ENCODE data around the gene EFCAB7. TPM values are rescaled to one million over a fixed set of nuclear protein-coding genes. Genes with fewer than 3 reads are reported as not detected.

Gene EFCAB7
- total RNA-seq, 1 donor from 2014 or later = 3.8 TPM

- Mint-ChIP-seq H3K27me3 (ENCODE audit: low read depth) (no peaks in the 10 kb centered on the region), H3K4me3 (ENCODE audit: unreplicated experiment) (no peak overlapping the region), H3K9me3 (ENCODE audit: low read depth) (no peaks in the 10 kb centered on the region), H3K36me3 (ENCODE audit: low read depth) (no peaks in the 10 kb centered on the region), H3K27ac (ENCODE audit: unreplicated experiment) (peak overlapping the region; percentile 62), H3K4me1 (ENCODE audit: low read depth) (peaks cover 70% of the 10 kb centered on the region)
- DNase-seq (ENCODE audit: low spot score) = no peak
- TF ChIP-seq CTCF (IDR thresholded peaks at IDR 0.05) = no peak
Measured at GRCh38 chr1:63618011-63618410, 94.7 kb downstream of the EFCAB7 start.

DNA sequence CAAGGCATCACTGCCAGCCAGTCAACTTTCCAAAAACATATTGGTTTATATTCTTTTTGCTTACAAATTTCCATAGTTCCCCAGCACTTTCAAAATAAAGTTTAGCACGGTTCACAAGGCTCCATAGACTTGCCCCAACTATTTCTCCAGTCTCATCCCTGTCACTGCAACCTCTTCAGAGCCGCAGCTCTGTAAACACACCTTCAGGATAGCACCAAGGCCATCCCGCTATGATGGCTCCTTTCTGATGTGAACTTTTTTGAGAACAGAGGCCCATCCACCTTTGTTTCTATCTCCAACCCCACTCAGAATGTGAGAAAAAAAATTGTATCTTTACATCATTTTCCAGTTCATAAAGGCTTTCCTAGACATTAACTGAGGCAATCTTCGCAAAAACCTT, 96.2 kb downstream of the EFCAB7 start:
- Mint-ChIP-seq H3K4me3 (ENCODE audit: unreplicated experiment) (no peak overlapping the region), H3K4me1 (ENCODE audit: low read depth) (peaks cover 81% of the 10 kb centered on the region), H3K36me3 (ENCODE audit: low read depth) (no peaks in the 10 kb centered on the region), H3K9me3 (ENCODE audit: low read depth) (no peaks in the 10 kb centered on the region), H3K27ac (ENCODE audit: unreplicated experiment) (no peak overlapping the region), H3K27me3 (ENCODE audit: low read depth) (no peaks in the 10 kb centered on the region)
- DNase-seq (ENCODE audit: low spot score) = no peak
- TF ChIP-seq CTCF (IDR thresholded peaks at IDR 0.05) = no peak

GRCh38 chr1:63620671-63621070, 97.3 kb downstream of the EFCAB7 start:
- no peak for DNase-seq (ENCODE audit: low spot score)
- Mint-ChIP-seq H3K4me3 (ENCODE audit: unreplicated experiment) (no peak overlapping the region), H3K4me1 (ENCODE audit: low read depth) (peaks cover 92% of the 10 kb centered on the region), H3K27me3 (ENCODE audit: low read depth) (no peaks in the 10 kb centered on the region), H3K27ac (ENCODE audit: unreplicated experiment) (no peak overlapping the region), H3K9me3 (ENCODE audit: low read depth) (no peaks in the 10 kb centered on the region), H3K36me3 (ENCODE audit: low read depth) (no peaks in the 10 kb centered on the region)
- no peak for TF ChIP-seq CTCF (IDR thresholded peaks at IDR 0.05)

GRCh38 chr1:63621075-63621474, 97.8 kb downstream of the EFCAB7 start:
- Mint-ChIP-seq H3K4me1 (ENCODE audit: low read depth) (peaks cover 92% of the 10 kb centered on the region), H3K27ac (ENCODE audit: unreplicated experiment) (peak overlapping the region; percentile 72)

GRCh38 chr1:63621698-63622097, 98.4 kb downstream of the EFCAB7 start:
- TF ChIP-seq CTCF (IDR thresholded peaks at IDR 0.05) = no peak
- Mint-ChIP-seq H3K36me3 (ENCODE audit: low read depth) (no peaks in the 10 kb centered on the region), H3K4me3 (ENCODE audit: unreplicated experiment) (no peak overlapping the region), H3K27me3 (ENCODE audit: low read depth) (no peaks in the 10 kb centered on the region), H3K27ac (ENCODE audit: unreplicated experiment) (peak overlapping the region; percentile 55), H3K9me3 (ENCODE audit: low read depth) (no peaks in the 10 kb centered on the region), H3K4me1 (ENCODE audit: low read depth) (peaks cover 92% of the 10 kb centered on the region)
- no peak for DNase-seq (ENCODE audit: low spot score)

More at GRCh38 chr1:63621075-63621474, 97.8 kb downstream of the EFCAB7 start:
- TF ChIP-seq CTCF (IDR thresholded peaks at IDR 0.05) = no peak
- Mint-ChIP-seq H3K27me3 (ENCODE audit: low read depth) (no peaks in the 10 kb centered on the region), H3K4me3 (ENCODE audit: unreplicated experiment) (no peak overlapping the region), H3K36me3 (ENCODE audit: low read depth) (no peaks in the 10 kb centered on the region), H3K9me3 (ENCODE audit: low read depth) (no peaks in the 10 kb centered on the region)
- DNase-seq (ENCODE audit: low spot score) = no peak

Other genes with a start within 250 kb of the EFCAB7 start
- gene FOXD3, start 201.0 kb upstream of the EFCAB7 start, total RNA-seq = not detected in 3 replicates
- 7.5 to 11.6 TPM (median 8.5 TPM) in 3 replicates for gene ALG6, start 155.9 kb upstream of the EFCAB7 start, total RNA-seq
- gene ITGB3BP, start 300 bp upstream of the EFCAB7 start, total RNA-seq = 12.7 to 19.7 TPM (median 15.6 TPM) in 3 replicates
- 96.9 to 111 TPM (median 104 TPM) in 3 replicates for gene PGM1, start 69.9 kb downstream of the EFCAB7 start, total RNA-seq

All from chondrocyte (in vitro differentiated cells).